Measurements from ENCODE around the gene LRP2. TPM values are rescaled to one million over a fixed set of nuclear protein-coding genes. Genes with fewer than 3 reads are reported as not detected.

The LRP2 gene
- total and polyA plus RNA-seq, 2 donors from 2014 or later, result 44.7 to 85.4 TPM

DNA sequence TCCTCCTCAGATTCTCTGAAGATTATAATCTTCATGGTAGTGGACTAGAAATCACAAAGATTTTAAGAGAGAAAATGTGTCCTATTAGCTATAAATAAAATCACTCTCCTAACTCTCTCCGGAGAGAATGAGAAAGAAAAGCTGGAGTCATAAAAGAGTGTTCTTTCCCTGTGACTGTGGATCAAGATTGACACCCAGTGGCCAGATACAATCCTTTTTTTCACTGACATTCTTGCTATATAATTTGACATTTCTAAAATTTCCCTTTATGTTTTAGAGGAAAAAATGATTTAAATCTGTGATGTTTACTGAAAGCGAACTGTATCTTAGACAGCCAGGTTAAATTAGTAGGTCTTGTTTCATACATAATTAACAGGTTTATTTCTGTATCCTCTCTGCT is 35.4 kb upstream of the LRP2 start:
- no peak overlapping the region for H3K4me3 ChIP-seq (ENCODE audit: low read length in 3 of 3)
- FAIRE-seq, result peak; percentile 76
- no peak overlapping the region for H3K27ac ChIP-seq (ENCODE audit: low read depth in 2 of 2, low read length in 2 of 2)
- no peaks in the 10 kb centered on the region for H3K27me3 ChIP-seq (ENCODE audit: control insufficient read depth, insufficient read depth, low read length)
- intact Hi-C loops (cut with DNase I), result no loop called here
- TF ChIP-seq CTCF (IDR thresholded peaks at IDR 0.05; ENCODE audit: borderline replicate concordance, extremely low read depth, insufficient read depth), result peak; percentile 36
- H3K36me3 ChIP-seq (ENCODE audit: control insufficient read depth in 2 of 3, insufficient read depth in 3 of 3, low read length in 3 of 3), result no peaks in the 10 kb centered on the region
- H3K9ac ChIP-seq (ENCODE audit: low read length in 3 of 3), result no peak overlapping the region
- no peaks in the 10 kb centered on the region for H3K9me3 ChIP-seq (ENCODE audit: control insufficient read depth in 2 of 3, insufficient read depth in 1 of 3, low read length in 3 of 3)
- DNase-seq, result peak in 2 of 5 donors; percentile 51 to 68
- H3K4me1 ChIP-seq (ENCODE audit: control insufficient read depth in 2 of 3, insufficient read depth in 2 of 3, low read depth in 1 of 3, low read length in 3 of 3), result no peaks in the 10 kb centered on the region

DNA sequence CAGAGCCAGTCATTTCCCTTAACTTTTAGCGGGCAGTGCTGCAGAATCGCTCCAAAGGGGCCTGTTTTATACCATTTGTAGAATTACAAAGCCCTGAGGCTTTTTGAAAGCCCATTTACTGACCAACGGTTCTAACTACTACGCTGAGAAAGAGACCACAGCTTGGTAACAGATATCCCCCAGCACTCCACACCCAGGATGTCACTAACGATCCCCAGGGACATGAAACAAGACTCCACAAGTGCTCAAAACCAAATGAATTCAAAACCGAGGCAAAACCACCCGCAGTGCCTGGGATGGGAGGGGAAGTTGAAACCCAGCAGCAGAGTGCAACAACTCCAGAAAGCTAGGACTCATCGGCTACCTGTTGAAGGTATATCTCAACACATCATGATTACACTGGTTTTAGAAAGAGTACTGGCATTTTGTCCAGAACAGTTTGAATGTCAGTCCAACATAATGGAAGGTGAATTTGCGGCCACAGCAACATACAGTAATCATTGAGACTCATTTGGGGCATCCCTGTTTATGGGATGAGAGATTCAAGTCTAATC is 33.6 kb upstream of the LRP2 start:
- no peak overlapping the region for H3K4me3 ChIP-seq (ENCODE audit: low read length in 3 of 3)
- H3K9ac ChIP-seq (ENCODE audit: low read length in 3 of 3), result no peak overlapping the region

DNA sequence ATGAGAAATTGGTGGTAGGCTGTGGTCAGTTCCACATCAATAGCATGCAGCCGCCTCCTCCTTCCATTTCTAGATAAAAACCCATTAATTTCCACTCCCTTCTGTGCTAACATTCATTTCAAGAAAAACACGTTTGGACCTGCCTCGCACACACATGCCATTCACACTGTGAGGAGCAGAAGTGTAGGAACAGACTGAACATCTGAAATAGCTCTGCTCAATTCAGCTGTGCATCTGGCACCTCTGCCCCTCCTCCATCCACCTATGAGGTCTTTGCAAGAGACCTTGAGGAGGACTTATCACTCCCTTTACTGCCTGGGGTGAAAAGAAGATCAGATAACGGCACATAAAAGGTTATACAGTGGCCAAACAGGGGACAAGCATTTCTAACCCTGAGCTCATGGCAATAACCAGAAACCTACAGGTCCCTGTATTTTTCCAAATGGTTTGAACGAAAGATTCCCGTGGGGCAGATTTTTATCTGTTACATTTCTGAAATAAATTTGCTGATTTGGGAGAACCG is 30.8 kb upstream of the LRP2 start:
- no peak for TF ChIP-seq CTCF (IDR thresholded peaks at IDR 0.05; ENCODE audit: borderline replicate concordance, extremely low read depth, insufficient read depth)
- H3K4me1 ChIP-seq (ENCODE audit: control insufficient read depth in 2 of 3, insufficient read depth in 2 of 3, low read depth in 1 of 3, low read length in 3 of 3), result peaks cover 0 to 3% (median 0%) of the 10 kb centered on the region in 3 donors
- no peaks in the 10 kb centered on the region for H3K36me3 ChIP-seq (ENCODE audit: control insufficient read depth in 2 of 3, insufficient read depth in 3 of 3, low read length in 3 of 3)
- FAIRE-seq (no peak), DNase-seq (peak in 3 of 5 donors; percentile 15 to 24 (median 15))
- intact Hi-C loops (cut with DNase I), result no loop called here
- H3K9me3 ChIP-seq (ENCODE audit: control insufficient read depth in 2 of 3, insufficient read depth in 1 of 3, low read length in 3 of 3), result no peaks in the 10 kb centered on the region
- no peak overlapping the region for H3K4me3 ChIP-seq (ENCODE audit: low read length in 3 of 3)
- H3K27ac ChIP-seq (ENCODE audit: low read depth in 2 of 2, low read length in 2 of 2), result no peak overlapping the region
- H3K27me3 ChIP-seq (ENCODE audit: control insufficient read depth, insufficient read depth, low read length), result no peaks in the 10 kb centered on the region
- H3K9ac ChIP-seq (ENCODE audit: low read length in 3 of 3), result no peak overlapping the region

More for the DNA sequence above, 33.6 kb upstream of the LRP2 start:
- no peaks in the 10 kb centered on the region for H3K27me3 ChIP-seq (ENCODE audit: control insufficient read depth, insufficient read depth, low read length)
- H3K4me1 ChIP-seq (ENCODE audit: control insufficient read depth in 2 of 3, insufficient read depth in 2 of 3, low read depth in 1 of 3, low read length in 3 of 3), result no peaks in the 10 kb centered on the region
- no peaks in the 10 kb centered on the region for H3K9me3 ChIP-seq (ENCODE audit: control insufficient read depth in 2 of 3, insufficient read depth in 1 of 3, low read length in 3 of 3)
- H3K27ac ChIP-seq (ENCODE audit: low read depth in 2 of 2, low read length in 2 of 2), result no peak overlapping the region
- H3K36me3 ChIP-seq (ENCODE audit: control insufficient read depth in 2 of 3, insufficient read depth in 3 of 3, low read length in 3 of 3), result no peaks in the 10 kb centered on the region
- DNase-seq, result no peak
- intact Hi-C loops (cut with DNase I), result no loop called here
- TF ChIP-seq CTCF (IDR thresholded peaks at IDR 0.05; ENCODE audit: borderline replicate concordance, extremely low read depth, insufficient read depth), result no peak
- no peak for FAIRE-seq
